HepG2 (cell line): ENCODE results near the gene CATSPERD. TPM values are rescaled to one million over a fixed set of nuclear protein-coding genes. Genes with fewer than 3 reads are reported as not detected.
A peak's percentile ranks its signal among the peaks of the same experiment; 100 is the strongest.
"Not testable (repeated sequence)": the region's sequence is repeated elsewhere in the genome, so short reads cannot be mapped to it uniquely, and the experiment has no call there.

Experiments
- ATAC-seq: fragments of 200-7000 bp; cut with Tn5 transposase; 3 replicates; pipeline ENCODE4 v1.9.1; 2020; ENCODE audit warnings: mild to moderate bottlenecking, moderate library complexity
- BruUV-seq: library from RNA; stranded (reverse); fragments of 400-500 nt; replicated peaks from 2 replicates; lab custom pipeline; 2021; lab: Mats Ljungman, UMichigan
- CTCF ChIA-PET: fragments of 300-600 bp; formaldehyde crosslinking; extraction: SDS; loops from one replicate; lab custom pipeline; 2021; ENCODE audit warnings: low total read pairs, inconsistent platforms, low intra/inter-chr PET ratio; lab: Yijun Ruan, JAX
- POLR2A ChIA-PET: fragments of 350-600 bp; sonication (Branson Sonifier 250); formaldehyde crosslinking; loops from one replicate; lab custom pipeline; 2020; ENCODE audit warnings: antibody characterized with exemption, inconsistent platforms; lab: Yijun Ruan, JAX
- DNase-seq: peaks from one replicate; pipeline ENCODE4 v3.0.0-alpha.2; 2015; ENCODE audit warnings: low spot score
- FAIRE-seq: peaks from 3 replicates; lab custom pipeline; 2011; peaks lifted over from hg19 to GRCh38; lab: Jason Lieb, UNC
- H2AFZ ChIP-seq: one replicate; pipeline ENCODE4 v1.6.1; 2011; ENCODE audit warnings: low read length, inconsistent platforms
- H3K27ac ChIP-seq: fragments of 300-600 bp; 3 replicates; pipeline ENCODE4 v1.8.0; 2011; ENCODE audit warnings: mixed run types, mild to moderate bottlenecking, mixed read lengths, low read length, inconsistent platforms; ENCODE audit not compliant: insufficient read depth; ENCODE audit errors: extremely low read length
- H3K27me3 ChIP-seq, 2 experiments: fragments of 200-600 bp in 1 of 2; 2 replicates in 1 of 2; 3 replicates in 1 of 2; pipeline versions ENCODE4 v1.6.0 to v1.8.0; 2011; ENCODE audit warnings: low read length in 2 of 2, mild to moderate bottlenecking in 2 of 2, moderate library complexity in 2 of 2, inconsistent platforms in 1 of 2; ENCODE audit not compliant: insufficient read depth in 2 of 2, control insufficient read depth in 1 of 2
- H3K36me3 ChIP-seq, 2 experiments: fragments of 200-600 bp in 1 of 2; replicated peaks in 1 of 2; 2 replicates in 1 of 2; 3 replicates in 1 of 2; pipeline versions ENCODE4 v1.5.1 to v1.8.0; 2011; ENCODE audit warnings: low read length in 2 of 2, inconsistent platforms in 1 of 2; ENCODE audit not compliant: insufficient read depth in 2 of 2, control insufficient read depth in 1 of 2
- H3K4me1 ChIP-seq: 2 replicates; pipeline ENCODE4 v1.5.1; 2012; ENCODE audit warnings: low read length, inconsistent platforms; ENCODE audit not compliant: insufficient read depth
- H3K4me2 ChIP-seq: 2 replicates; pipeline ENCODE4 v1.6.0; 2011; ENCODE audit warnings: low read depth, low read length, inconsistent platforms
- H3K4me3 ChIP-seq, 3 experiments: fragments of 200-600 bp in 1 of 3; sonication (generic), shearing (Covaris generic) in 1 of 3; replicated peaks in 1 of 3; 2 replicates each; pipeline ENCODE4 v1.5.1; 2011 to 2016; ENCODE audit warnings: low read length in 3 of 3, inconsistent platforms in 2 of 3, low read depth in 2 of 3, mild to moderate bottlenecking in 2 of 3, control low read depth in 1 of 3, mixed read lengths in 1 of 3; ENCODE audit not compliant: insufficient read depth in 1 of 3
- H3K79me2 ChIP-seq: one replicate; pipeline ENCODE4 v1.6.1; 2011; ENCODE audit warnings: low read length, inconsistent platforms; ENCODE audit not compliant: insufficient read depth
- H3K9ac ChIP-seq: 2 replicates; pipeline ENCODE4 v1.6.0; 2011; ENCODE audit warnings: mild to moderate bottlenecking, low read depth, low read length, inconsistent platforms; ENCODE audit not compliant: insufficient read depth
- H3K9me3 ChIP-seq: 2 replicates; pipeline ENCODE4 v1.5.1; 2012; ENCODE audit warnings: mild to moderate bottlenecking, low read length
- H4K20me1 ChIP-seq: 2 replicates; pipeline ENCODE4 v1.6.0; 2011; ENCODE audit warnings: inconsistent platforms, mild to moderate bottlenecking, low read length, moderate library complexity; ENCODE audit not compliant: insufficient read depth
- LCORL ChIP-seq, 2 experiments: fragments of 450-650 bp in 1 of 2; sonication (generic) in 1 of 2; formaldehyde crosslinking in 1 of 2; IDR thresholded peaks; 2 replicates each; pipeline versions ENCODE4 v1.5.0 to v1.6.1; 2017 to 2020; ENCODE audit warnings: antibody characterized with exemption in 1 of 2, missing genetic modification reagents in 1 of 2
- POGZ ChIP-seq: sonication (generic); formaldehyde crosslinking; IDR thresholded peaks from 2 replicates; pipeline ENCODE4 v1.4.0; 2020; ENCODE audit warnings: mild to moderate bottlenecking, missing genetic modification reagents
- ZNF629 ChIP-seq: sonication (generic); formaldehyde crosslinking; conservative IDR thresholded peaks from 2 replicates; pipeline ENCODE4 v1.5.0; 2020; ENCODE audit warnings: missing genetic modification reagents
- WGBS: methylation state at CpG from one replicate; pipeline ENCODE4 v1.1.6; 2017; ENCODE audit warnings: low lambda C conversion rate; 5-methylcytosine and 5-hydroxymethylcytosine counted together
- in situ Hi-C: cut with HindIII; loops from 2 replicates; pipeline ENCODE4 v1.10.0; 2017; ENCODE audit warnings: low pct_unique_long_range_greater_than_20kb; ENCODE audit not compliant: extremely low pct_ligation_motif_present
- intact Hi-C: fragments of 100-400 bp; cut with micrococcal nuclease; formaldehyde crosslinking; loops from one replicate; pipeline ENCODE4 v1.10.0; 2022; ENCODE audit not compliant: unreplicated experiment
- polyA plus RNA-seq, 8 experiments: library from polyadenylated mRNA; depleted of rRNA in 3 of 8; stranded (reverse) in 7 of 8; unstranded in 1 of 8; fragments of >200 nt; fragmentation: Illumina TruSeq in 4 of 8; extraction: Trizol in 4 of 8; gene quantifications; 2 replicates each; pipeline versions ENCODE4 v1.2.1 to v1.2.3, GENCODE V29; 2011 to 2016; ENCODE audit warnings: low read depth in 4 of 8, missing spikeins in 1 of 8, mixed read lengths in 1 of 8; ENCODE audit not compliant: insufficient read depth in 1 of 8
- total RNA-seq, 5 experiments: library from RNA; depleted of rRNA; stranded (reverse); fragments of >200 nt; fragmentation: Illumina TruSeq; extraction: Trizol; gene quantifications; 2 replicates each; pipeline ENCODE4 v1.2.3, GENCODE V29; 2016; ENCODE audit warnings: low read depth in 1 of 5

CATSPERD gene
- total and polyA plus RNA-seq, 2 of the 13 experiments (the other 11 are each of a cell fraction or from before 2014, with no cell fraction given): 0.04 TPM; not detected in 1

- FAIRE-seq; intact Hi-C loops; DNase-seq; H3K27ac ChIP-seq; H3K4me3 ChIP-seq; H2AFZ ChIP-seq; BruUV-seq; in situ Hi-C loops; H3K36me3 ChIP-seq; CTCF ChIA-PET; H3K79me2 ChIP-seq; H3K9ac ChIP-seq; H3K9me3 ChIP-seq; H4K20me1 ChIP-seq; H3K4me2 ChIP-seq; H3K27me3 ChIP-seq; ATAC-seq; TF ChIP-seq LCORL (CRISPR knock-in tag; IDR thresholded peaks at IDR 0.05): not testable (repeated sequence)
- whole genome bisulfite sequencing: 26% methylated on average over 6 of the region's 6 CpGs
- TF ChIP-seq LCORL (IDR thresholded peaks at IDR 0.05): peak; percentile 19; the same call in 1 of the 2 replicates
- POLR2A ChIA-PET: interaction anchor here (1.3 kb wide), 1 partner anchor 28 kb away, joined by 3 read pairs; the partner anchor contains the start of gene CATSPERD
- peaks cover 23% of the 10 kb centered on the region for H3K4me1 ChIP-seq
Measured at GRCh38 chr19:5748920-5749319, 28.5 kb downstream of the CATSPERD start.

GRCh38 chr19:5749505-5749904 is 29.1 kb downstream of the CATSPERD start:
- Histone ChIP-seq H3K36me3 (no peaks in the 10 kb centered on the region), H3K4me3 (no peak overlapping the region), H2AFZ (no peak overlapping the region), H3K9me3 (no peaks in the 10 kb centered on the region), H3K4me1 (peaks cover 23% of the 10 kb centered on the region), H3K27ac (no peak overlapping the region), H4K20me1 (no peaks in the 10 kb centered on the region), H3K9ac (no peak overlapping the region), H3K4me2 (no peak overlapping the region), H3K27me3 (peaks cover 0 to 5% of the 10 kb centered on the region in 2 experiments; a peak in 1 of 5 replicates), H3K79me2 (no peaks in the 10 kb centered on the region)
- POLR2A ChIA-PET: interaction anchor here (1.3 kb wide), 1 partner anchor 29 kb away, joined by 3 read pairs; the partner anchor contains the start of gene CATSPERD
- TF ChIP-seq POGZ (CRISPR knock-in tag) (no peak), ZNF629 (CRISPR knock-in tag) (peak; percentile 65)
- CTCF ChIA-PET: no interaction called here
- intact Hi-C loops: no loop called here
- DNase-seq: no peak
- no peak for ATAC-seq
- no peak for FAIRE-seq
- no TSS peak for BruUV-seq
- WGBS: 43% methylated on average over 5 of the region's 5 CpGs
- in situ Hi-C loops: no loop called here
